B cell (primary cell): ENCODE results near the gene MIPEP.

Source experiments
- CTCF ChIP-seq: fragments of 200-600 bp; IDR thresholded peaks from one replicate; pipeline ENCODE4 v1.8.0; 2022; ENCODE audit warnings: antibody characterized with exemption, mild to moderate bottlenecking
- EZH2 ChIP-seq: IDR thresholded peaks from 2 replicates; pipeline ENCODE4 v1.6.1; 2012; ENCODE audit warnings: borderline replicate concordance, low read depth, mild to moderate bottlenecking, moderate library complexity, low read length; ENCODE audit not compliant: insufficient read depth, poor library complexity, severe bottlenecking

DNA sequence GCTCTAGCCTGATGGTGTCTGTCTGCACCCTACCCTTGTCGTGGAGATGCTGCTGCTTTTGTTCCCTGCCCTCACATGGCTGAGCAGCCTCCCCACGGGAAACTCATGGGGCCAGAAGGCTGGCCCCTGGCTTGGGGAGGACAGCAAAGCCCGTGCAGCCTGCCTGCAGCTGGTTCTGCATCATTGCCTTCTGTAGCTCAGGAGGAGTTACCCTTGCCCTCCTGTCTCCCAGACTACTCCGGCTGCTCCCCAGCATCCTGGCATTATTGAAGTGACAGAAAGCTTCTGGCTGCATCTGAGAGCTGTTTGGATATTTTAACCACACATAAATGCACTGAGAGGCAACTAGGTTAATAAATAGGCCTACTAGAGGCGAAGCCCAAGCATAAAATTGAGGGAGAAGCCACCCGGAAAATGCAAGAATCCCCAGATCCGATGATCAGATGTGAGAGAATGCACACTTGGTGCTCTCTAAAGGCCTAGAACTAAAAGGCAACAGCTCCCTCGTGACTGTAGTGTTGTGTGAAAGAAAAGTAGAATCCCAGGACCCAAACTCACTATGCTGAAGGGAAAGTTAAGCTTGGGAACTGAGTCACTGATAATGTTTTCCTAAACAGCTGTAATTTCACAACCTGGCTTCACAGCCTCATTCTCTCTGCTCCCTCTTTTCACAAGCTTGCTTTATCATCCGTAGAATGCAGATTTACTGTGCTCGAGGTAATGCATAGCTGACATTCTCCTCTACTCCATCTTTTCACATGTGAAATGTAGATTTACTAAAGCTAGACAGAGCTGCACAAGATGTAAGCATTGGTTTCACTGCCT is 208.1 kb downstream of the MIPEP start:
- TF ChIP-seq CTCF (no peak), EZH2 (no peak)
